WTC11 (cell line): Measurements from ENCODE around the gene SEC24C. TPM values are rescaled to one million over a fixed set of nuclear protein-coding genes. Genes with fewer than 3 reads are reported as not detected.

Experiments
- ATAC-seq: fragments of 200-7000 bp; cut with Tn5 transposase; 2 replicates; pipeline ENCODE4 v1.10.0; 2021; ENCODE audit warnings: mild to moderate bottlenecking, moderate library complexity
- CTCF ChIA-PET: fragments of 300-600 bp; sonication (Branson Sonifier 250); formaldehyde crosslinking; loops from one replicate; lab custom pipeline; 2021; ENCODE audit warnings: antibody characterized with exemption; lab: Charles Lee
- POLR2A ChIA-PET: fragments of 350-600 bp; sonication (Branson Sonifier 250); formaldehyde crosslinking; loops from one replicate; lab custom pipeline; 2021; ENCODE audit warnings: antibody characterized with exemption; lab: Charles Lee
- DNase-seq: peaks from one replicate; pipeline ENCODE4 v3.0.0; 2021; ENCODE audit warnings: low spot score
- H3K27ac Mint-ChIP-seq: 2 replicates; pipeline ENCODE4 v1.8.0; 2021; ENCODE audit warnings: mixed read lengths
- H3K27me3 Mint-ChIP-seq: 2 replicates; pipeline ENCODE4 v1.8.0; 2021; ENCODE audit warnings: low read depth, mild to moderate bottlenecking, moderate library complexity, mixed read lengths
- H3K36me3 Mint-ChIP-seq: 2 replicates; pipeline ENCODE4 v1.8.0; 2021; ENCODE audit warnings: mixed read lengths
- H3K4me1 Mint-ChIP-seq: 2 replicates; pipeline ENCODE4 v1.8.0; 2022; ENCODE audit warnings: mixed read lengths
- H3K4me3 Mint-ChIP-seq: 2 replicates; pipeline ENCODE4 v1.8.0; 2021; ENCODE audit warnings: mild to moderate bottlenecking, moderate library complexity, mixed read lengths
- H3K9me3 Mint-ChIP-seq: 2 replicates; pipeline ENCODE4 v1.8.0; 2021; ENCODE audit warnings: mixed read lengths
- FOXK1 ChIP-seq: sonication (generic); formaldehyde crosslinking; IDR thresholded peaks from 2 replicates; pipeline ENCODE4 v1.8.0; 2022; ENCODE audit warnings: mild to moderate bottlenecking, moderate library complexity, missing genetic modification reagents
- FOXP1 ChIP-seq: sonication (generic); formaldehyde crosslinking; IDR thresholded peaks from 2 replicates; pipeline ENCODE4 v1.8.0; 2022; ENCODE audit warnings: missing genetic modification reagents, mild to moderate bottlenecking, moderate library complexity, borderline replicate concordance
- IRF2 ChIP-seq: sonication (generic); formaldehyde crosslinking; IDR thresholded peaks from 2 replicates; pipeline ENCODE4 v1.8.0; 2022; ENCODE audit warnings: low read depth, missing genetic modification reagents, borderline replicate concordance
- MYBL2 ChIP-seq: sonication (generic); formaldehyde crosslinking; IDR thresholded peaks from 2 replicates; pipeline ENCODE4 v1.8.1; 2023; ENCODE audit warnings: mild to moderate bottlenecking, moderate library complexity, missing genetic modification reagents
- NR2C2 ChIP-seq: sonication (generic); formaldehyde crosslinking; IDR thresholded peaks from 2 replicates; pipeline ENCODE4 v1.8.0; 2022; ENCODE audit warnings: mild to moderate bottlenecking, missing genetic modification reagents
- NR3C1 ChIP-seq: sonication (generic); formaldehyde crosslinking; conservative IDR thresholded peaks from 2 replicates; pipeline ENCODE4 v1.8.1; 2023; ENCODE audit warnings: low read depth, mild to moderate bottlenecking, missing genetic modification reagents
- OVOL2 ChIP-seq: fragments of 250-450 bp; sonication (Bioruptor Pico); IDR thresholded peaks from 2 replicates; pipeline ENCODE4 v1.9.0; 2021; ENCODE audit warnings: mild to moderate bottlenecking, borderline replicate concordance
- RELA ChIP-seq: sonication (generic); formaldehyde crosslinking; IDR thresholded peaks from 2 replicates; pipeline ENCODE4 v1.8.1; 2022; ENCODE audit warnings: missing genetic modification reagents, mild to moderate bottlenecking, borderline replicate concordance
- ZNF671 ChIP-seq: fragments of 250-450 bp; sonication (Bioruptor Pico); IDR thresholded peaks from 2 replicates; pipeline ENCODE4 v1.8.0; 2021; ENCODE audit warnings: mild to moderate bottlenecking
- ZSCAN18 ChIP-seq: fragments of 250-450 bp; sonication (Bioruptor Pico); IDR thresholded peaks from 2 replicates; pipeline ENCODE4 v2.1.2; 2022; ENCODE audit warnings: mild to moderate bottlenecking, moderate library complexity
- total RNA-seq: library from RNA; stranded (reverse); gene quantifications from 3 replicates; pipeline ENCODE4 v1.2.3, GENCODE V29; 2021
- TF ChIP-seq, protein P1 (sequence below): sonication (generic); formaldehyde crosslinking; IDR thresholded peaks from 2 replicates; pipeline ENCODE4 v1.8.0; 2023; ENCODE audit warnings: mild to moderate bottlenecking, missing genetic modification reagents
- TF ChIP-seq, protein P2 (sequence below): sonication (generic); formaldehyde crosslinking; IDR thresholded peaks from 2 replicates; pipeline ENCODE4 v1.8.1; 2023; ENCODE audit warnings: mild to moderate bottlenecking, missing genetic modification reagents, borderline replicate concordance
- TF ChIP-seq, protein P3 (sequence below): fragments of 250-450 bp; sonication (Bioruptor Pico); IDR thresholded peaks from 2 replicates; pipeline ENCODE4 v1.9.0; 2021; ENCODE audit warnings: mild to moderate bottlenecking
- TF ChIP-seq, protein P4 (sequence below): sonication (generic); formaldehyde crosslinking; IDR thresholded peaks from 2 replicates; pipeline ENCODE4 v1.8.1; 2022; ENCODE audit warnings: mild to moderate bottlenecking, missing genetic modification reagents, moderate library complexity, borderline replicate concordance

SEC24C gene
- total RNA-seq, 1 experiment from 2014 or later, result 74.2 TPM

DNA sequence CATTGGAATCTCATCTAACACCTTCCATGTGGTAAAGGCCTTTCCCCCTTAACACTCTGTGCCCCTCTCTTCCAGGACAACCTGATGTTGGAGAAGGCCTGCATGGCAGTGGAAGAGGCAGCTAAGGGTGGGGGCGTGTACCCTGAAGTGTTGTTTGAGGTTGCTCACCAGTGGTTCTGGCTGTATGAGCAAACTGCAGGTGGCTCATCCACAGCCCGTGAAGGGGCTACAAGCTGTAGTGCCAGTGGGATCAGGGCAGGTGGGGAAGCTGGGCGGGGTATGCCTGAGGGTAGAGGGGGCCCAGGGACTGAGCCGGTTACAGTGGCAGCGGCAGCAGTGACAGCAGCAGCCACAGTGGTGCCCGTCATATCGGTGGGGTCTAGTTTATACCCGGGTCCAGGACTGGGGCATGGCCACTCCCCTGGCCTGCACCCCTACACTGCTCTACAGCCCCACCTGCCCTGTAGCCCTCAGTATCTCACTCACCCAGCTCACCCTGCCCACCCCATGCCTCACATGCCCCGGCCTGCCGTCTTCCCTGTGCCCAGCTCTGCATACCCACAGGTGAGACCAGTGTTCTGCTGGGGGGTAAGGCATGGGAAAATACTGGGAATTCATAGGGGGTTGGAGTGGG, 54.9 kb downstream of the SEC24C start:
- Mint-ChIP-seq H3K9me3 (no peaks in the 10 kb centered on the region), H3K4me1 (no peaks in the 10 kb centered on the region), H3K27ac (no peak overlapping the region), H3K36me3 (peaks cover 47% of the 10 kb centered on the region), H3K4me3 (no peak overlapping the region), H3K27me3 (no peaks in the 10 kb centered on the region)
- TF ChIP-seq FOXP1 (CRISPR knock-in tag) (no peak), MYBL2 (CRISPR knock-in tag) (no peak), FOXK1 (CRISPR knock-in tag) (no peak), OVOL2 (CRISPR knock-in tag) (no peak), ZSCAN18 (CRISPR knock-in tag) (no peak), ZNF671 (CRISPR knock-in tag) (no peak), RELA (CRISPR knock-in tag) (no peak), NR3C1 (CRISPR knock-in tag) (no peak), NR2C2 (CRISPR knock-in tag) (no peak)
- TF ChIP-seq, protein P1, sequence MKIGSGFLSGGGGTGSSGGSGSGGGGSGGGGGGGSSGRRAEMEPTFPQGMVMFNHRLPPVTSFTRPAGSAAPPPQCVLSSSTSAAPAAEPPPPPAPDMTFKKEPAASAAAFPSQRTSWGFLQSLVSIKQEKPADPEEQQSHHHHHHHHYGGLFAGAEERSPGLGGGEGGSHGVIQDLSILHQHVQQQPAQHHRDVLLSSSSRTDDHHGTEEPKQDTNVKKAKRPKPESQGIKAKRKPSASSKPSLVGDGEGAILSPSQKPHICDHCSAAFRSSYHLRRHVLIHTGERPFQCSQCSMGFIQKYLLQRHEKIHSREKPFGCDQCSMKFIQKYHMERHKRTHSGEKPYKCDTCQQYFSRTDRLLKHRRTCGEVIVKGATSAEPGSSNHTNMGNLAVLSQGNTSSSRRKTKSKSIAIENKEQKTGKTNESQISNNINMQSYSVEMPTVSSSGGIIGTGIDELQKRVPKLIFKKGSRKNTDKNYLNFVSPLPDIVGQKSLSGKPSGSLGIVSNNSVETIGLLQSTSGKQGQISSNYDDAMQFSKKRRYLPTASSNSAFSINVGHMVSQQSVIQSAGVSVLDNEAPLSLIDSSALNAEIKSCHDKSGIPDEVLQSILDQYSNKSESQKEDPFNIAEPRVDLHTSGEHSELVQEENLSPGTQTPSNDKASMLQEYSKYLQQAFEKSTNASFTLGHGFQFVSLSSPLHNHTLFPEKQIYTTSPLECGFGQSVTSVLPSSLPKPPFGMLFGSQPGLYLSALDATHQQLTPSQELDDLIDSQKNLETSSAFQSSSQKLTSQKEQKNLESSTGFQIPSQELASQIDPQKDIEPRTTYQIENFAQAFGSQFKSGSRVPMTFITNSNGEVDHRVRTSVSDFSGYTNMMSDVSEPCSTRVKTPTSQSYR (CRISPR knock-in tag), result no peak
- TF ChIP-seq, protein P2, sequence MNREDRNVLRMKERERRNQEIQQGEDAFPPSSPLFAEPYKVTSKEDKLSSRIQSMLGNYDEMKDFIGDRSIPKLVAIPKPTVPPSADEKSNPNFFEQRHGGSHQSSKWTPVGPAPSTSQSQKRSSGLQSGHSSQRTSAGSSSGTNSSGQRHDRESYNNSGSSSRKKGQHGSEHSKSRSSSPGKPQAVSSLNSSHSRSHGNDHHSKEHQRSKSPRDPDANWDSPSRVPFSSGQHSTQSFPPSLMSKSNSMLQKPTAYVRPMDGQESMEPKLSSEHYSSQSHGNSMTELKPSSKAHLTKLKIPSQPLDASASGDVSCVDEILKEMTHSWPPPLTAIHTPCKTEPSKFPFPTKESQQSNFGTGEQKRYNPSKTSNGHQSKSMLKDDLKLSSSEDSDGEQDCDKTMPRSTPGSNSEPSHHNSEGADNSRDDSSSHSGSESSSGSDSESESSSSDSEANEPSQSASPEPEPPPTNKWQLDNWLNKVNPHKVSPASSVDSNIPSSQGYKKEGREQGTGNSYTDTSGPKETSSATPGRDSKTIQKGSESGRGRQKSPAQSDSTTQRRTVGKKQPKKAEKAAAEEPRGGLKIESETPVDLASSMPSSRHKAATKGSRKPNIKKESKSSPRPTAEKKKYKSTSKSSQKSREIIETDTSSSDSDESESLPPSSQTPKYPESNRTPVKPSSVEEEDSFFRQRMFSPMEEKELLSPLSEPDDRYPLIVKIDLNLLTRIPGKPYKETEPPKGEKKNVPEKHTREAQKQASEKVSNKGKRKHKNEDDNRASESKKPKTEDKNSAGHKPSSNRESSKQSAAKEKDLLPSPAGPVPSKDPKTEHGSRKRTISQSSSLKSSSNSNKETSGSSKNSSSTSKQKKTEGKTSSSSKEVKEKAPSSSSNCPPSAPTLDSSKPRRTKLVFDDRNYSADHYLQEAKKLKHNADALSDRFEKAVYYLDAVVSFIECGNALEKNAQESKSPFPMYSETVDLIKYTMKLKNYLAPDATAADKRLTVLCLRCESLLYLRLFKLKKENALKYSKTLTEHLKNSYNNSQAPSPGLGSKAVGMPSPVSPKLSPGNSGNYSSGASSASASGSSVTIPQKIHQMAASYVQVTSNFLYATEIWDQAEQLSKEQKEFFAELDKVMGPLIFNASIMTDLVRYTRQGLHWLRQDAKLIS (CRISPR knock-in tag), result no peak
- ChIA-PET CTCF (no interaction called here), POLR2A (no interaction called here)
- ATAC-seq (no peak), DNase-seq (no peak)

- no peak overlapping the region for H3K4me3 Mint-ChIP-seq
- no peak for ATAC-seq
- no peak for DNase-seq
- peaks cover 41% of the 10 kb centered on the region for H3K36me3 Mint-ChIP-seq
- H3K27ac Mint-ChIP-seq, result no peak overlapping the region
- no peaks in the 10 kb centered on the region for H3K27me3 Mint-ChIP-seq
- H3K9me3 Mint-ChIP-seq, result no peaks in the 10 kb centered on the region
- POLR2A ChIA-PET, result no interaction called here
- no peak for TF ChIP-seq IRF2 (CRISPR knock-in tag)
- TF ChIP-seq, protein P3, sequence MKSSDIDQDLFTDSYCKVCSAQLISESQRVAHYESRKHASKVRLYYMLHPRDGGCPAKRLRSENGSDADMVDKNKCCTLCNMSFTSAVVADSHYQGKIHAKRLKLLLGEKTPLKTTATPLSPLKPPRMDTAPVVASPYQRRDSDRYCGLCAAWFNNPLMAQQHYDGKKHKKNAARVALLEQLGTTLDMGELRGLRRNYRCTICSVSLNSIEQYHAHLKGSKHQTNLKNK (CRISPR knock-in tag), result no peak
- TF ChIP-seq ZSCAN18 (CRISPR knock-in tag), result no peak
- TF ChIP-seq, protein P4, sequence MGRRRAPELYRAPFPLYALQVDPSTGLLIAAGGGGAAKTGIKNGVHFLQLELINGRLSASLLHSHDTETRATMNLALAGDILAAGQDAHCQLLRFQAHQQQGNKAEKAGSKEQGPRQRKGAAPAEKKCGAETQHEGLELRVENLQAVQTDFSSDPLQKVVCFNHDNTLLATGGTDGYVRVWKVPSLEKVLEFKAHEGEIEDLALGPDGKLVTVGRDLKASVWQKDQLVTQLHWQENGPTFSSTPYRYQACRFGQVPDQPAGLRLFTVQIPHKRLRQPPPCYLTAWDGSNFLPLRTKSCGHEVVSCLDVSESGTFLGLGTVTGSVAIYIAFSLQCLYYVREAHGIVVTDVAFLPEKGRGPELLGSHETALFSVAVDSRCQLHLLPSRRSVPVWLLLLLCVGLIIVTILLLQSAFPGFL (CRISPR knock-in tag), result no peak
- CTCF ChIA-PET, result no interaction called here
- no peaks in the 10 kb centered on the region for H3K4me1 Mint-ChIP-seq
Observed at GRCh38 chr10:73799899-73800559, 55.9 kb downstream of the SEC24C start.
